SK-N-SH treated with all-trans-retinoic acid at 6 μM for 48 hours (cell line): ENCODE measurements around the gene LSM12.

Experiments
- ATAC-seq: fragments of 200-7000 bp; cut with Tn5 transposase; 3 replicates; pipeline ENCODE4 v1.9.1; 2020; ENCODE audit warnings: mild to moderate bottlenecking, moderate library complexity
- ARNTL ChIP-seq: fragments of 450-650 bp; formaldehyde crosslinking; IDR thresholded peaks from 2 replicates; pipeline ENCODE4 v1.5.0; 2020; ENCODE audit warnings: low read depth, mild to moderate bottlenecking, moderate library complexity, borderline replicate concordance
- BACH2 ChIP-seq: fragments of 250-450 bp; sonication (Bioruptor Pico); IDR thresholded peaks from 2 replicates; pipeline ENCODE4 v1.9.0; 2021; ENCODE audit warnings: mild to moderate bottlenecking, borderline replicate concordance
- CREB5 ChIP-seq: fragments of 250-450 bp; sonication (Bioruptor Pico); IDR thresholded peaks from 2 replicates; pipeline ENCODE4 v1.5.1; 2020; ENCODE audit warnings: low read depth, mild to moderate bottlenecking, moderate library complexity
- CSDC2 ChIP-seq: fragments of 250-450 bp; sonication (Bioruptor Pico); IDR thresholded peaks from 2 replicates; pipeline ENCODE4 v1.5.0; 2020; ENCODE audit warnings: mild to moderate bottlenecking, moderate library complexity
- CSRNP3 ChIP-seq: fragments of 250-450 bp; sonication (Bioruptor Pico); IDR thresholded peaks from 2 replicates; pipeline ENCODE4 v1.5.1; 2021; ENCODE audit warnings: mild to moderate bottlenecking, moderate library complexity
- GLIS3 ChIP-seq: fragments of 250-450 bp; sonication (Bioruptor Pico); IDR thresholded peaks from 2 replicates; pipeline ENCODE4 v1.5.0; 2020; ENCODE audit warnings: mild to moderate bottlenecking, moderate library complexity
- ISL1 ChIP-seq: fragments of 250-450 bp; sonication (Bioruptor Pico); IDR thresholded peaks from 2 replicates; pipeline ENCODE4 v2.1.2; 2022; ENCODE audit warnings: mild to moderate bottlenecking, moderate library complexity
- PATZ1 ChIP-seq: fragments of 250-450 bp; sonication (Bioruptor Pico); IDR thresholded peaks from 2 replicates; pipeline ENCODE4 v1.8.0; 2020; ENCODE audit warnings: mild to moderate bottlenecking, moderate library complexity, borderline replicate concordance
- POU6F1 ChIP-seq: fragments of 250-450 bp; sonication (Bioruptor Pico); IDR thresholded peaks from 2 replicates; pipeline ENCODE4 v1.8.0; 2021; ENCODE audit warnings: low read depth, mild to moderate bottlenecking, moderate library complexity, borderline replicate concordance
- PPARA ChIP-seq: fragments of 250-450 bp; sonication (Bioruptor Pico); IDR thresholded peaks from 2 replicates; pipeline ENCODE4 v1.5.0; 2020; ENCODE audit warnings: mild to moderate bottlenecking, borderline replicate concordance
- RARB ChIP-seq: fragments of 250-450 bp; sonication (Bioruptor Pico); IDR thresholded peaks from 2 replicates; pipeline ENCODE4 v1.8.0; 2021; ENCODE audit warnings: mild to moderate bottlenecking, moderate library complexity
- TOX ChIP-seq: fragments of 250-450 bp; sonication (Bioruptor Pico); IDR thresholded peaks from 2 replicates; pipeline ENCODE4 v1.8.0; 2021; ENCODE audit warnings: mild to moderate bottlenecking, moderate library complexity, borderline replicate concordance
- TSHZ2 ChIP-seq: fragments of 250-450 bp; sonication (Bioruptor Pico); IDR thresholded peaks from 2 replicates; pipeline ENCODE4 v1.5.0; 2020; ENCODE audit warnings: mild to moderate bottlenecking, moderate library complexity
- ZC3H10 ChIP-seq: fragments of 250-450 bp; sonication (Bioruptor Pico); IDR thresholded peaks from 2 replicates; pipeline ENCODE4 v1.5.1; 2021; ENCODE audit warnings: mild to moderate bottlenecking, moderate library complexity
- ZFP3 ChIP-seq: fragments of 250-450 bp; sonication (Bioruptor Pico); IDR thresholded peaks from 2 replicates; pipeline ENCODE4 v1.5.0; 2020; ENCODE audit warnings: mild to moderate bottlenecking, moderate library complexity
- ZNF70 ChIP-seq: fragments of 450-650 bp; formaldehyde crosslinking; IDR thresholded peaks from 2 replicates; pipeline ENCODE4 v1.5.0; 2020; ENCODE audit warnings: mild to moderate bottlenecking, moderate library complexity
- ZNF8 ChIP-seq: fragments of 450-650 bp; formaldehyde crosslinking; IDR thresholded peaks from 2 replicates; pipeline ENCODE4 v1.5.0; 2020; ENCODE audit warnings: mild to moderate bottlenecking, moderate library complexity

LSM12 gene

GRCh38 chr17:44045486-44045885 lies 21.0 kb downstream of the LSM12 start:
- no peak for TF ChIP-seq TOX (CRISPR knock-in tag)
- TF ChIP-seq BACH2: no peak
- no peak for TF ChIP-seq ZC3H10 (CRISPR knock-in tag)
- no peak for TF ChIP-seq ARNTL (CRISPR knock-in tag)
- TF ChIP-seq CSDC2 (CRISPR knock-in tag): no peak
- no peak for TF ChIP-seq POU6F1
- no peak for TF ChIP-seq CREB5
- TF ChIP-seq ZNF8: no peak
- TF ChIP-seq GLIS3: no peak
- TF ChIP-seq PATZ1 (CRISPR knock-in tag): no peak
- TF ChIP-seq ZNF70 (CRISPR knock-in tag): no peak
- TF ChIP-seq, all 23 proteins: peak for 0
- no peak for ATAC-seq

- ATAC-seq: no peak; the same call in 2 of the 3 replicates
- TF ChIP-seq ZNF8 (no peak), ISL1 (no peak), POU6F1 (no peak), CSRNP3 (no peak), ZFP3 (CRISPR knock-in tag) (no peak), TOX (CRISPR knock-in tag) (no peak), CSDC2 (CRISPR knock-in tag) (no peak), PPARA (CRISPR knock-in tag) (no peak), GLIS3 (no peak), CREB5 (no peak), ZC3H10 (CRISPR knock-in tag) (no peak), PATZ1 (CRISPR knock-in tag) (no peak), ZNF70 (CRISPR knock-in tag) (no peak), BACH2 (no peak), TSHZ2 (CRISPR knock-in tag) (no peak), RARB (no peak)
These were observed 22.4 kb downstream of the LSM12 start for GRCh38 chr17:44044071-44044470.
